Natural killer cell (primary cell): Measurements from ENCODE around the gene RTKN2. TPM values are rescaled to one million over a fixed set of nuclear protein-coding genes. Genes with fewer than 3 reads are reported as not detected.

Experiments
- ATAC-seq, 3 donors: fragments of 150-1000 bp in 2 of 3; fragments of 200-7000 bp in 1 of 3; cut with Tn5 transposase; 1 replicate in 1 of 3; 2 replicates in 2 of 3; pipeline ENCODE4 v1.10.0; 2021; ENCODE audit warnings: mild to moderate bottlenecking in 2 of 3, moderate library complexity in 2 of 3
- DNase-seq, 2 donors: peaks; one replicate each; pipeline versions ENCODE4 v3.0.0 to v3.0.0-alpha.2; 2013 to 2021; ENCODE audit warnings: mixed read lengths in 1 of 2
- H3K27ac ChIP-seq: one replicate; pipeline ENCODE4 v1.5.1; 2013; ENCODE audit warnings: mild to moderate bottlenecking, low read length
- H3K27me3 ChIP-seq: one replicate; pipeline ENCODE4 v1.6.1; 2013; ENCODE audit warnings: low read length; ENCODE audit not compliant: control insufficient read depth, insufficient read depth
- H3K36me3 ChIP-seq: one replicate; pipeline ENCODE4 v1.6.1; 2013; ENCODE audit warnings: low read length; ENCODE audit not compliant: control insufficient read depth, insufficient read depth
- H3K4me1 ChIP-seq: one replicate; pipeline ENCODE4 v1.6.1; 2013; ENCODE audit warnings: low read length; ENCODE audit not compliant: control insufficient read depth, insufficient read depth
- H3K4me3 ChIP-seq: one replicate; pipeline ENCODE4 v1.5.1; 2013; ENCODE audit warnings: low read length
- H3K9me3 ChIP-seq: one replicate; pipeline ENCODE4 v1.6.1; 2013; ENCODE audit warnings: low read length; ENCODE audit not compliant: control insufficient read depth, insufficient read depth
- H3K27ac Mint-ChIP-seq, 2 donors: one replicate each; pipeline ENCODE4 v1.8.0; 2022; ENCODE audit warnings: mild to moderate bottlenecking in 2 of 2, mixed read lengths in 2 of 2, moderate library complexity in 1 of 2
- H3K27me3 Mint-ChIP-seq, 2 donors: one replicate each; pipeline ENCODE4 v1.8.0; 2022; ENCODE audit warnings: low read depth in 2 of 2, mixed read lengths in 2 of 2
- H3K36me3 Mint-ChIP-seq: one replicate; pipeline ENCODE4 v1.8.0; 2022; ENCODE audit warnings: mixed read lengths
- H3K4me1 Mint-ChIP-seq, 2 donors: one replicate each; pipeline ENCODE4 v1.8.0; 2022; ENCODE audit warnings: mixed read lengths in 2 of 2
- H3K4me3 Mint-ChIP-seq: one replicate; pipeline ENCODE4 v1.8.0; 2022; ENCODE audit warnings: mild to moderate bottlenecking, moderate library complexity, mixed read lengths
- H3K9me3 Mint-ChIP-seq, 2 donors: one replicate each; pipeline ENCODE4 v1.8.0; 2022; ENCODE audit warnings: mixed read lengths in 2 of 2
- CTCF ChIP-seq: fragments of 200-600 bp; IDR thresholded peaks from one replicate; pipeline ENCODE4 v1.8.0; 2022; ENCODE audit warnings: antibody characterized with exemption
- WGBS: methylation state at CpG from one replicate; pipeline ENCODE4 v1.1.7; 2013; ENCODE audit warnings: missing lambda C conversion rate; ENCODE audit not compliant: insufficient coverage; 5-methylcytosine and 5-hydroxymethylcytosine counted together
- intact Hi-C: fragments of 100-400 bp; cut with micrococcal nuclease; formaldehyde crosslinking; loops from one replicate; pipeline ENCODE4 v1.14.2; 2022
- total RNA-seq, 4 donors: library from RNA; stranded (reverse); fragments of 120-200 nt in 1 of 4; gene quantifications; one replicate each; pipeline versions ENCODE4 v1.2.3 to v1.2.4, GENCODE V29; 2013 to 2022

Gene RTKN2
- total RNA-seq, 3 donors from 2014 or later (not counting 1 experiment from before 2014, with no cell fraction given) = 0.31 to 0.61 (median 0.33) TPM

GRCh38 chr10:62183442-62183841 is 85.2 kb downstream of the RTKN2 start:
- intact Hi-C loops = loop anchor here (5.0 kb wide), 1 partner anchor 136 kb away; no protein-coding TSS in a partner anchor
- no peak for TF ChIP-seq CTCF
- Histone ChIP-seq H3K27me3 (no peaks in the 10 kb centered on the region), H3K9me3 (no peaks in the 10 kb centered on the region), H3K36me3 (no peaks in the 10 kb centered on the region), H3K27ac (peak overlapping the region; percentile 21), H3K4me3 (no peak overlapping the region), H3K4me1 (peaks cover 4% of the 10 kb centered on the region)
- DNase-seq = peak in 1 of 2 donors; percentile 87
- Mint-ChIP-seq H3K4me1 (peaks cover 33 to 40% of the 10 kb centered on the region in 2 donors), H3K27ac (peak overlapping the region; percentile 67 to 86), H3K9me3 (no peaks in the 10 kb centered on the region), H3K4me3 (peak overlapping the region; percentile 49), H3K27me3 (no peaks in the 10 kb centered on the region), H3K36me3 (no peaks in the 10 kb centered on the region)
- peak; percentile 72 to 95 (median 90) for ATAC-seq
- 12% methylated on average over 2 of the region's 3 CpGs for WGBS

GRCh38 chr10:62182595-62182994 is 86.0 kb downstream of the RTKN2 start:
- Histone ChIP-seq H3K27me3 (no peaks in the 10 kb centered on the region), H3K36me3 (no peaks in the 10 kb centered on the region), H3K9me3 (no peaks in the 10 kb centered on the region), H3K4me3 (no peak overlapping the region), H3K27ac (no peak overlapping the region), H3K4me1 (peaks cover 4% of the 10 kb centered on the region)
- Mint-ChIP-seq H3K36me3 (no peaks in the 10 kb centered on the region), H3K9me3 (no peaks in the 10 kb centered on the region), H3K4me3 (no peak overlapping the region), H3K4me1 (peaks cover 36 to 44% of the 10 kb centered on the region in 2 donors), H3K27me3 (no peaks in the 10 kb centered on the region), H3K27ac (peak overlapping the region; percentile 42 to 86)
- DNase-seq = peak in 1 of 2 donors; percentile 19
- ATAC-seq = no peak
- WGBS = 94% methylated on average over 2 of the region's 4 CpGs
- intact Hi-C loops = loop anchor here (5.0 kb wide), 1 partner anchor 135 kb away; no protein-coding TSS in a partner anchor
- no peak for TF ChIP-seq CTCF

- Mint-ChIP-seq H3K4me3 (no peak overlapping the region), H3K27me3 (no peaks in the 10 kb centered on the region), H3K36me3 (no peaks in the 10 kb centered on the region), H3K4me1 (peaks cover 41 to 48% of the 10 kb centered on the region in 2 donors), H3K27ac (peak overlapping the region; percentile 34 to 42), H3K9me3 (no peaks in the 10 kb centered on the region)
- no peaks in the 10 kb centered on the region for H3K9me3 ChIP-seq
- no peak for TF ChIP-seq CTCF
- H3K4me3 ChIP-seq = no peak overlapping the region
- peaks cover 4% of the 10 kb centered on the region for H3K4me1 ChIP-seq
- no peak overlapping the region for H3K27ac ChIP-seq
- no peak for ATAC-seq
- 77% methylated on average over 2 of the region's 2 CpGs for WGBS
- no peaks in the 10 kb centered on the region for H3K27me3 ChIP-seq
- H3K36me3 ChIP-seq = no peaks in the 10 kb centered on the region
- intact Hi-C loops = loop anchor here (5.0 kb wide), 1 partner anchor 135 kb away; no protein-coding TSS in a partner anchor
- no peak for DNase-seq
Observed at GRCh38 chr10:62182171-62182570, 86.5 kb downstream of the RTKN2 start.

GRCh38 chr10:62180677-62181076 is 88.0 kb downstream of the RTKN2 start:
- no peak overlapping the region for H3K4me3 ChIP-seq
- H3K27me3 ChIP-seq = no peaks in the 10 kb centered on the region
- peaks cover 42 to 52% of the 10 kb centered on the region in 2 donors for H3K4me1 Mint-ChIP-seq
- H3K4me3 Mint-ChIP-seq = no peak overlapping the region
- DNase-seq (no peak), ATAC-seq (no peak)
- intact Hi-C loops = loop anchor here (5.0 kb wide), 1 partner anchor 133 kb away; no protein-coding TSS in a partner anchor
- no peaks in the 10 kb centered on the region for H3K36me3 Mint-ChIP-seq
- WGBS = 95% methylated on average over 2 of the region's 4 CpGs
- H3K27ac ChIP-seq = no peak overlapping the region
- H3K9me3 Mint-ChIP-seq = no peaks in the 10 kb centered on the region
- peaks cover 4% of the 10 kb centered on the region for H3K4me1 ChIP-seq
- no peaks in the 10 kb centered on the region for H3K36me3 ChIP-seq
- peak overlapping the region in 1 of 2 donors; percentile 34 for H3K27ac Mint-ChIP-seq
- H3K27me3 Mint-ChIP-seq = no peaks in the 10 kb centered on the region
- TF ChIP-seq CTCF = no peak
- no peaks in the 10 kb centered on the region for H3K9me3 ChIP-seq
